DMS79 treated with DMSO at 0.1 percent for 48 hours (cell line): ENCODE data around the gene LCE2A.
"Not testable (repeated sequence)": the region's sequence is repeated elsewhere in the genome, so short reads cannot be mapped to it uniquely, and the experiment has no call there.

Experiments used
- DNase-seq: peaks from one replicate; lab custom pipeline; 2025; lab: John Stamatoyannopoulos, UW

Gene LCE2A

GRCh38 chr1:152697701-152698600, at the start of gene LCE2A:
LCE2A (plus strand) TSS chr1:152698345; CDS start chr1:152698902, 557 bp downstream.
- DNase-seq = no peak

- DNase-seq = peak; percentile 36
These were observed 44.0 kb upstream of the LCE2A start for GRCh38 chr1:152654110-152654509.

- DNase-seq = no peak
These were observed 41.7 kb upstream of the LCE2A start for GRCh38 chr1:152656459-152656858.

GRCh38 chr1:152657677-152658076, 40.5 kb upstream of the LCE2A start:
- DNase-seq = no peak

GRCh38 chr1:152658649-152659048, 39.5 kb upstream of the LCE2A start:
- no peak for DNase-seq

GRCh38 chr1:152663098-152663497, 35.0 kb upstream of the LCE2A start, which contains the start of gene LCE2D:
LCE2D (plus strand) TSS chr1:152663380; CDS start chr1:152664106, 726 bp downstream.
- no peak for DNase-seq

GRCh38 chr1:152666171-152666570, 32.0 kb upstream of the LCE2A start:
- not testable (repeated sequence) for DNase-seq

GRCh38 chr1:152667648-152668047, 30.5 kb upstream of the LCE2A start:
- DNase-seq = no peak

GRCh38 chr1:152673016-152673415, 25.1 kb upstream of the LCE2A start:
- no peak for DNase-seq

- not testable (repeated sequence) for DNase-seq
These were observed 23.2 kb upstream of the LCE2A start, which contains the start of gene LCE2C for GRCh38 chr1:152674983-152675382. LCE2C (plus strand) TSS chr1:152675279; CDS start chr1:152676016, 737 bp downstream.

GRCh38 chr1:152679459-152679858, 18.7 kb upstream of the LCE2A start:
- DNase-seq = no peak

- no peak for DNase-seq
These were observed 16.5 kb upstream of the LCE2A start for GRCh38 chr1:152681616-152682015.

- DNase-seq = no peak
These were observed 14.3 kb upstream of the LCE2A start for GRCh38 chr1:152683846-152684245.

- DNase-seq = not testable (repeated sequence)
These were observed 12.3 kb upstream of the LCE2A start, which contains the start of gene LCE2B for GRCh38 chr1:152685823-152686222. LCE2B (plus strand) TSS chr1:152686123; CDS start chr1:152686844, 721 bp downstream.

- no peak for DNase-seq
These were observed 1.6 kb downstream of the LCE2A start for GRCh38 chr1:152699746-152700145.

GRCh38 chr1:152707860-152708259, 9.7 kb downstream of the LCE2A start, which contains the start of gene LCE4A:
LCE4A (plus strand) TSS chr1:152708160; CDS start chr1:152709076, 916 bp downstream.
- DNase-seq = no peak

- DNase-seq = no peak
These were observed 20.1 kb downstream of the LCE2A start for GRCh38 chr1:152718238-152718637.

GRCh38 chr1:152725261-152725660, 27.1 kb downstream of the LCE2A start:
- DNase-seq = no peak

GRCh38 chr1:152728986-152729385, 30.8 kb downstream of the LCE2A start:
- DNase-seq = no peak

- DNase-seq = no peak
These were observed 37.5 kb downstream of the LCE2A start for GRCh38 chr1:152735648-152736047.

GRCh38 chr1:152737997-152738396, 39.9 kb downstream of the LCE2A start:
- DNase-seq = no peak

GRCh38 chr1:152739841-152740240, 41.7 kb downstream of the LCE2A start:
- no peak for DNase-seq

GRCh38 chr1:152741656-152742055, 43.5 kb downstream of the LCE2A start:
- DNase-seq = no peak
